Anterior cingulate cortex (tissue), 58 donors: ENCODE measurements around the gene BLOC1S5.
A peak's percentile ranks its signal among the peaks of the same experiment; 100 is the strongest.
"Not testable (repeated sequence)": the region's sequence is repeated elsewhere in the genome, so short reads cannot be mapped to it uniquely, and the experiment has no call there.

Source experiments
- DNase-seq, 58 donors: peaks; one replicate each; lab custom pipeline; 2025; lab: John Stamatoyannopoulos, UW

BLOC1S5 gene

GRCh38 chr6:8054276-8054675 lies 9.9 kb downstream of the BLOC1S5 start:
- no peak for DNase-seq

DNA sequence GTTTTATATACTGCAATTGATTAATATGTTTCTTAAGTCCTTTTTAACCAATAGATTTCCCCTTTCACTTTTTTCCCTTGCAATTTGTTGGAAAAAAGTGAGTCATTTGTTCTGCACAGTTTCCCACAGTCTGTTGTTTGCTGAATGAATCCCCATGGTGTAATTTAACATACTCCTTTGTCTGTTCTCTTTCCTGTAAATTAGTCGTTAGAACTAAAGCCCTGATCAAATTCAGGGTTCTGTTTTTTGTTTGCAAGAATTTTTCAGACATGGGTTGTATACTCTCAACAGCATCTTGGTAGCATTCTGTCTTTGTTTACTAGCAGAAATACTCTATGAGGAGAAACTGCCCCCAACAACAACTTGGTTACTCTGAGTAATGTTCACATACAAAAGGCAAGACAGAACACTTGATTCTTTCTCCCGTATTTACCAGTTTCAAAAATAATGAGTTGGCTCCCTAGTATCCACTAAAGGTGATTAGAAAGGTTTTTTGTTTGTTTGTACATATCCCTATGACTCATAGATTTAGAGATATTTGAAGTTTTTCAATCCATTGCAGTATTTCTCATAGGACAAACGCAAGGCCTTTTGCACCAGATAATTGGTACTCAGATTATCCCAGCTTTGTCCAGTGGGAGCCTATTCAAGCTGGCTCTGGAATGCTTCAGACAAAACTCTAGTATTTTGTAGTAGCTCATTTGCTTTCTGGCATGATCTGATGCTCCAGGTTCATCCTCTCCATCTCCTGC lies 16.5 kb downstream of the BLOC1S5 start:
- no peak for DNase-seq

DNA sequence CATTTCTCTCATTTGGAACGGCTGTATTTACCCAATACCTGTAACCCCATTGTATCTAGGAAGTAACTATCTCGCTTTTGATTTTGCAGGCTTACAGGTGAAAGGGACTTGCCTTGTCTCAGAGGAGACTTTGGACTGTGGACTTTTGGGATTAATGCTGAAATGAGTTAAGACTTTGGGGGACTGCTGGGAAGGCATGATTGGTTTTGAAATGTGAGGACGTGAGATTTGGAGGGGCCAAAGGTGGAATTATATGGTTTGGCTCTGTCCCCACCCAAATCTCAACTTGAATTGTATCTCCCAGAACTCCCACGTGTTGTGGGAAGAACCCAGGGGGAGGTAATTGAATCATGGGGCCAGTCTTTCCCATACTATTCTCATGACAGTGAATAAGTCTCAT lies 18.4 kb downstream of the BLOC1S5 start:
- not testable (repeated sequence) for DNase-seq

DNA sequence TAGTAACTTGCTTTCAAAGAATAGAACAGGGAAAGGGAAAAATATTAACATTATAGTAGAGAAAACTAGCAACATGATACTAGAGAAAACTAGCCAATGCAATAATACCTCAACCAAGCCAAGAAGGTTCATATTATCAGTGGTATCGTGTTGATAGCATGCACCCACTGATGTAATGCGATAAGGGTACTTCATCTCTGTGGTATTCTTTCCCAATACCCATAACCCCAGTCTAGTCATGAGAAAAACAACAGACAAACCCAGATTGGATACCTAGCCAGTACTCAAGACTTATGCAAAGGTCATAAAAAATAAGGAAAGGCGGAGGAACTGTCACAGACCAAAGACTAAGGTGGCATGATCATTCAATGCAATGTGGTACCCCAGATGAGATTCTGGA lies 21.0 kb downstream of the BLOC1S5 start:
- no peak for DNase-seq

DNA sequence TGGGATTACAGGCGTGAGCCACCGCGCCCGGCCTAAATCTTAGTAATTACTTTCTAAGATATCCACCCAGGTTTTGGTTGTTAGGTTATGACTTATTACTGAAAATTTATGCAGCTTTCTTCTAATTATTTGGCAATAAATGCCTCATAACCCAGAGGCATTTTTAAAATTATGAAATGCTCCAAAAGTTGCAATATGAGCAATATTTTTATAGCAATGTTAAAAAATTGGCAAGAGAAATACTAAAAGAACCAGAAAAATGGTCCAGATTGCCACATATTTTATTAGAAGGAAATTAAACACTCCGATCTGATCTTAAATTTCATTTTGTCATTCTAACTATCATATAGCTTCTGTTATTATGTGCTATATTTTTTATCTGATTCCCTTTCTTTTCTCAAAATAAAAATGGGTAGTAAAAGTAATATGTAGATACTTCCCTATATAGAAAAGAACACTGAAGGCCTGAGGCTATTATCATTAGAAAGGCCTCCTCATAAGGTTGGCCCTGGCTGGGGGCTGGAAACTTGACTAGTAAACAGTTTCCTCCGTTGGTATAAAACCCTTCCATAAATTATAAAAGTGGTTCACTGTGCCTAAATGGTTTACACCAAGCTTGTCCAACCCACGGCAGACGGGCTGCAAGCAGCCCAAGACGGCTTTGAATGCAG lies 22.1 kb downstream of the BLOC1S5 start:
- no peak for DNase-seq

GRCh38 chr6:8034107-8034506 lies 30.1 kb downstream of the BLOC1S5 start:
- DNase-seq, result not testable (repeated sequence)

GRCh38 chr6:8030920-8031319 lies 33.3 kb downstream of the BLOC1S5 start:
- no peak for DNase-seq

DNA sequence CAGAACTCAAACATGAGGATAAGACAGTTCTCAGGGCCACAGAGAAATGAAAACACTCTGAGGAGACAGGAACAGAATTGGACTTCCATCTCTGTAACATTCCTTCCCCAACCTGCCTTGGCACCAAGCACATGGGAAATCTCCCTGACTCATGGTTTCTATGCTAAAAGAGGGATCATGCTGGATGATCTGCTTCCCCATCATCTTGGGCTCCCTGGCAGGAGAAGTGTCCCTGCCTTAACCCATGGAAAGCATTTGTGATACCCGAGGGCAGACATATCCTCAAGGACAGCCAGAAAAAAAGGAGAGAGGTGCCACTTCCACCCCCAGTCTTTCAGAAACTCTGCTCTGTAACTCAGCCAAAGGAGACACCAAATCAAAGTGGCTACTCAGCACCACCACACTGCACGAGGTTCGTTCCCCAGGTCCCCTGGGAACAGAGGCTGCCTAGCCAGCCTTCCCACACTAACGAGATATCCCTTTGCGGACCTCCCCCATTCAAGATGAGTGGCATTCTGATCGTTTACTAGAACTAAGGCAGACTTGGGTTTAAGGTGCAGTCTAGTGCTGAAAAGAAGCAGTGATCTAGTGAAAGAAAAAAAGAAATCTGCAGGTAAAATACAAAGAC lies 34.8 kb downstream of the BLOC1S5 start:
- DNase-seq, result no peak

DNA sequence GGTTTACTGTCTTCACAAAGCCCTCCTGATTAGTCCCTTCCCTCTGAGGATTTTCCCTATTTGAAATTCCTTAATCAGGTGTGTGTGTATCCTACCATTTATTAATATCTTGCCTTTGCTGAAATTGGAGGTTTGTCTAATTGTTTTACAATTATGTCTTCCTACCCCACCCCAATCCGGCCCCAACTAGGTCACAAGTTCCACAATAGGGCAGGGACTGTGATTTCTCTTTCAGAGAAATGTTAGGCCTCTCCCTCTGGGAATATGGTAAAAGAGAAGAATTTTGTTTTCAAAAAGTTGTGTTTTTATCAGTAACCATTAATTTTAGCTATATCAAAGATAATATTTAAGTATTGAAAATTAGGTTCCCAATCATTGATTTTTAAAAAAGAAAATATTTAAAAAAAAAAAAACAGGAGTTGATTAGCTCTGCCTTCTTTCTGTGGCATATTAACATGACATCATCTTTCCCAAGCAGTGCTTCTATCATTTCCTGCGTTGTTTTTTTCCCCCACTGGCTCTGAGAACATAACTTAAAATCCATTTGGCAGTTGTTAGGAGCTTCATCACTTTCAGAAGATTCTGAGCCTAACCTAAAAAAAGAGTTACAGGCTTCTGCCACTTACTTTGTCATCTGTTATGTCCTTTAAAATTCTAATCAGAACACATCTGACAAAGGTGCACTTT lies 36.1 kb downstream of the BLOC1S5 start:
- DNase-seq, result no peak

DNA sequence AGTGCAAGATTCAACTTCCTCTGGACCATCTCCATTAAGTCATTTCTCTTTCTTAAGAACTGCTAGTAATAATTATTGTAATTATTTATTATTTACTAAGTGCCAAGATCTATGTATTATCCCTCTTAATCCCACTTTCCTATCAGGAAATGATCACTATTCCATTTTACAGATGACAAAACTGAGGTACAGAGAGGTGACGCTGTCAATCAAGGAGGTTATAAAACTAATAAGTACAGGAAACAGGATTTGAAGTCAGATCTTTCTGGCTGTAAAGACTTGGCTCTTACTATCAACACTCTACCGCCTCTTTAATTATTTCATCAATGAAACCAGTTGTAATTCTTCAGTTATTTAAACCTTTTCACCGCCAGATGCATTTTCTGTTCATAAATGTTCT lies 37.4 kb downstream of the BLOC1S5 start:
- no peak for DNase-seq

GRCh38 chr6:8025191-8025590 lies 39.0 kb downstream of the BLOC1S5 start:
- DNase-seq, result no peak

DNA sequence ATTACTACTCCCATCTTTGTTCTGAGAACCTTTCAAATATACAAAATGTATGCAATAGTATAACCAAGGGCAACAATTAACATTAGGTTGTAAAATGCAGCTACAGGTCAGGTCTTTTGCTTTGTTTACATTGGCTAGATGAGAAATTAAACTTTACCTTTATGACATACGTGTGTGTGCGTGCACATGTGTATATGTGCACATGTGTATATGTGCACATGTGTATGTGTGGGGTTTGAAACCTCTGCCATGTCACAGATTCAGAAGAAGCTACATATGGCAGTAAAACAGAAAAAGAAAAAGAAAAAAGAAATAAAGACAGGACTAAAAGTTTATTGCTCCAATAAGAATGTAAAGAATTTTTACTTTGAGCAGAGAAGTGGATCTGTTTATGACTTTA lies 40.6 kb downstream of the BLOC1S5 start:
- DNase-seq, result no peak

DNA sequence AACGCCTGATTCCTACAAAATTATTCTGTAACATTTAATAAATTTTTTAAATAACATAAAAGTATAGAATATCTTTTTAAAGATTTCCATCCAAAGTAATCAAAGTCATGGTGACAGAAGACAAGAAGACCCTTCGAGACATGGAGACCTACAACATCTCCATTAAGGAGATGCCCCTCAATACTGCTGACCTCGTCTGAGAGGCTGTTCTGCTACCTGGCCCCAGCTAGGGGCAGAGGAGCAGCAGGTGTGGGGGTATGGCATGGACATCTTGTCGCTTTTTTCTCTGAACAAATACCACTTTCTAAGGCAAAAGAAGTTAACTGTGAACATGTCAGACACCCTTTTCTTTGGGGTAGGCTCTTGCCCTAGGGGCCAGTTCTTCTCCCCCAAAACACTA lies 44.1 kb downstream of the BLOC1S5 start:
- no peak for DNase-seq

DNA sequence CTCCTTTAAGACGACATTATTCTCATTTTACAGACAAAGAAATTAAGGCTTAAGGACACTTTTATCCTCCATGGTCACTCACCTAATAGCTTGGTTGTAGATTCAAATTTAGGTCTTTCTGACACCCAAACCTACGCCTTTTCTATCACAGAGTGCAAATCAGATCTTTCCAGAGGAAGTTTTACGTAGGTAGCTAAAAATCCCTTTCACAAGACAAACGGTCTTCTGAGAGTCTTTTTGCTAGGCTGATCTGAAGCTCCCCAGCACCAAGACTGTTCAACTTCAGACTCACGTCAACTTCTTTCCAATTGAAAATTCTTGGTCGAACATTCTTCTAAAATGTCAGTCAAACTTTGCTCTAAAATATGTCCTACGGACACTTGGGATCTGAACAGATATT lies 46.5 kb downstream of the BLOC1S5 start:
- DNase-seq, result no peak

DNA sequence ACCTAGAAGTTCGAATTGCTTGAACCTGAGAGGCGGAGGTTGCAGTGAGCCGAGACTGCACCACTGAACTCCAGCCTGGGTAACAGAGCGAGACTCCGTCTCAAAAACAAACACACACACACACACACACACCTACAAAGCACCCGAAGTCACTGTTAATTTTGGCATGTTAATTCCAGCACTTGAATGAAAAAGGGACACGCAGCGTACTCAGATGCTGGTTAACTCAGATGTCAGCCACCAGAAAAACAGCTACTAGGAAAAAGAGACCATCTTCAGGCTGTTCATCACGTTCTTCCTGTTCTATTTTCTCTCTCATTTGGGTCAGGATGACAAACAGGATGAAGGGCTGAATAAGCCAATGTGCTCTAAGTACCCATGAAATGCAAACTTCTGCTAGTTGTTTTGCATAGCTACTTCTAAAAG lies 46.9 kb downstream of the BLOC1S5 start:
- DNase-seq, result no peak

- DNase-seq, result no peak
Observed at GRCh38 chr6:8014947-8015346, 49.2 kb downstream of the BLOC1S5 start.

DNA sequence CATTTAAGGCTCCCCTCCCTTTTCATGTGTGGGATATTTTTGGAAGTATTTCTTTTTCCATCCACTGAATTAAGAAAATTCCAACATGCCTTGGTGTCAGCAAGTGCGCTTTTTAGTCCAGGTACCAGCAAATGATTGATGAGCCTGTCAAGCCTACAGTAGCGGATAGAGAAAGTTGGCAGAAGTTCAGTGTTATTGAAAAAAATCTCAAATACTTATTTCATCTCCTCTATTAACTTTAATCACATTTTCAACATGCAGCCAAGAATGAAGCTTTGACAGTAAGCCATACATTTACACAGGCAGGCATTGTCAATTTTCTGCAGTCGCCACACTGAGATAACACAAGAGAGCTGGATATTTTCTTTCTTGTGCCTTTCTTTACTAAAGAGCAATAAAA lies 50.4 kb downstream of the BLOC1S5 start:
- DNase-seq, result no peak

DNA sequence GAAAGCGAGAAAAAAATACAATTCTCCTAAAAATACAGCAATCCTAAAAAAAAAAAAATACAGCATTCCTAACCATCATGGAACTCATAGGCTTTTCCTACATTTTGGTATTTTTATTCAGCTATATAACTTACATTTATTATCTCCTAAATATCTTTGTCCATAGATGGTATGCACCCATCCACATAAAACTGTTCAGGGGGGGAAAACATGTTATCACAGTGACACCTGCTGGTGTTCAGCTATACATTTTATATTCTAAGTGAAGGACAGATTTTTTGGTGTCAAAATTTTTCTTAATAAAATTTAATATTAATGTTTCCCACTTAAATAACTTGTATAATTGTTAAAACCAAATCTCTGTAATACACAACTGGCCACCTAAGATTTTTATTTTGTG lies 58.0 kb downstream of the BLOC1S5 start:
- DNase-seq, result peak in 1 of 58 donors; percentile 2

DNA sequence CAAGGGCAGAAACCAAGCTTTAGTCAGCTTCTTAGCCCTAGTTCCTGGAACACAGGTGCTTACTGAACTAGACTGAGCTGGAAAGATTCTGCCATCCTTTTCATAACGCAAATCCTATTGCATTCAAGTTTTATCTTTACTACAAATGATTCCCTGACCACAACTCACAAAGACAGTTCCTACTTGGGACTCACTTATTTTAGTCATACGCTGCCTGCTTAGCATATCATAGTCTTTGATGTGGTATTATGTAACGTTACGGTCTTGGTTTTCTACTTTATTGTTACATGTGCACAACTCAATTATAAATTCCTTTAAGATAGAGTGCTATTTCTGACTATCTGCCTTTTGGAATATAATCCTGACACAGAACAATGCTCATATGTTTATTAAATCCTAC lies 59.1 kb downstream of the BLOC1S5 start:
- DNase-seq, result no peak

DNA sequence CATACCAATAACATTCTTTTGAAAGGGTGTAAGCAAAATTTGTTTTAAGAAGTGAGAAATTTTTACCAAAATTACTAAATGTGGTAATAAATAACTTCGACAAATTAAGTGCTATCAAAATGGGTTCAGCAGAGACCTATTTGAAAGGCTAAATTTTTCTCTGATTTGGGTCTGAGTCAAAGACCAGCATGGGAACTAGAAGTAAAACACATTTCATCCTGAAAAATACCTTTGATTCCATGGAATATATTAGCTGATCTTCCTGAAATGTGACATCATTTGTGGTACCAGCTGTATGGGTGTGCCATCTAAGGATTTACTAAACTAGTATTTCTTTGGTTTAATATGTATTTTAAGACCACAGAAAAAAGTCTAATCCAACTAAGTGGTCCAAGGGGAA lies 63.6 kb downstream of the BLOC1S5 start:
- no peak for DNase-seq

- DNase-seq, result no peak
Observed at GRCh38 chr6:8000188-8000596, 64.0 kb downstream of the BLOC1S5 start.
